Activated T-helper 1 cell treated with anti-CD3 and anti-CD28 coated beads, Interleukin-12 subunit alpha, Interleukin-12 subunit beta, Interleukin-2, Interleukin-4 antibody, amounts not matched to agents 30 ng/mL and 10 ng/mL and 1 ng/mL, durations not matched to agents 14 hours and 24 hours and 36 hours (primary cell): Measurements from ENCODE around the gene STAC2. TPM values are rescaled to one million over a fixed set of nuclear protein-coding genes. Genes with fewer than 3 reads are reported as not detected.

Source experiments
- DNase-seq: peaks from one replicate; pipeline ENCODE4 v3.0.0; 2021; ENCODE audit warnings: low spot score
- H3K27ac Mint-ChIP-seq: one replicate; pipeline ENCODE4 v1.8.0; 2021; ENCODE audit warnings: mild to moderate bottlenecking, mixed read lengths
- H3K27me3 Mint-ChIP-seq: one replicate; pipeline ENCODE4 v1.8.0; 2022; ENCODE audit warnings: mild to moderate bottlenecking, moderate library complexity, mixed read lengths; ENCODE audit not compliant: insufficient read depth
- H3K36me3 Mint-ChIP-seq: one replicate; pipeline ENCODE4 v1.8.0; 2021; ENCODE audit warnings: low read depth, mixed read lengths
- H3K4me1 Mint-ChIP-seq: one replicate; pipeline ENCODE4 v1.8.0; 2021; ENCODE audit warnings: low read depth, mixed read lengths
- H3K4me3 Mint-ChIP-seq: one replicate; pipeline ENCODE4 v1.8.0; 2021; ENCODE audit warnings: mild to moderate bottlenecking, moderate library complexity, mixed read lengths
- H3K9me3 Mint-ChIP-seq: one replicate; pipeline ENCODE4 v1.8.0; 2021; ENCODE audit warnings: mixed read lengths
- intact Hi-C: fragments of 100-400 bp; cut with micrococcal nuclease; formaldehyde crosslinking; loops from one replicate; pipeline ENCODE4 v1.15.1; 2024
- total RNA-seq: library from RNA; stranded (reverse); gene quantifications from 2 replicates; pipeline ENCODE4 v1.2.3, GENCODE V29; 2022

The STAC2 gene
- total RNA-seq, 1 donor from 2014 or later: 0.08 TPM

DNA sequence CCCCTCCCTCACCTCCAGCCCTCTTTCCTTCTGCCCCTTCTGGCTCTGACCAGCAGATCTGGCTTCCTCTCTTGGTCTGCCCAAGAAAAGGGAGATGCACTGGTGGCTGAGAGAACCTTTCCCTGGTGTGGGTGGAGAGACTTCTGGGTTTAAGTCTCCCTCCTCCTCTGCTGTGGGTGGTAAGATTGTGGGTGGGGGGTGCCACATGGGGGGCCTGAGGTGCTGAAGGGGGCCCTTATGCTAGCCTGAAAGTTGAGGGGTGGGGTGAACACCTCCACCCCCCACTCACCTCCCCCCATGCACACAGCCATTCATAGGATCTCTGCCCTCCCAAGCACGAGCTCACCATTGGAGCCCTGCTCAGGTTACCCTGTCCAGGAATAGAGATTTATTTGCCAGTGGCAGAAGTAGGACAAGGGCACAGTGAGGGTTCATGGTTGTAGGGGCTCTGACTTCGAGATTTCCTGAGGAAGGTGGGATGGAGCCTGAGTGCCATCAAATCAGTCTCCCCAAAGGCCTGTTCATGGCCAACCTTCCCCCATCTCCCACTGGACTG, 1.7 kb upstream of the STAC2 start:
- Mint-ChIP-seq H3K4me3 (no peak overlapping the region), H3K27me3 (peaks cover 36% of the 10 kb centered on the region), H3K9me3 (no peaks in the 10 kb centered on the region), H3K27ac (no peak overlapping the region), H3K4me1 (peaks cover 13% of the 10 kb centered on the region), H3K36me3 (no peaks in the 10 kb centered on the region)
- intact Hi-C loops: no loop called here
- no peak for DNase-seq

- H3K27me3 Mint-ChIP-seq: peaks cover 36% of the 10 kb centered on the region
- intact Hi-C loops: no loop called here
Observed at GRCh38 chr17:39225959-39226683, 376 bp upstream of the STAC2 start.

GRCh38 chr17:39224778-39225307, 902 bp downstream of the STAC2 start:
- Mint-ChIP-seq H3K9me3 (no peaks in the 10 kb centered on the region), H3K4me3 (peak overlapping the region; percentile 30), H3K27me3 (peaks cover 36% of the 10 kb centered on the region), H3K27ac (no peak overlapping the region), H3K4me1 (peaks cover 5% of the 10 kb centered on the region), H3K36me3 (no peaks in the 10 kb centered on the region)
- intact Hi-C loops: no loop called here
- DNase-seq: no peak

More at GRCh38 chr17:39225959-39226683, 376 bp upstream of the STAC2 start:
- peak overlapping the region; percentile 58 for H3K4me3 Mint-ChIP-seq
- no peaks in the 10 kb centered on the region for H3K36me3 Mint-ChIP-seq
- H3K4me1 Mint-ChIP-seq: peaks cover 5% of the 10 kb centered on the region
- no peak overlapping the region for H3K27ac Mint-ChIP-seq
- no peaks in the 10 kb centered on the region for H3K9me3 Mint-ChIP-seq
- no peak for DNase-seq

GRCh38 chr17:39223907-39224777, 1.6 kb downstream of the STAC2 start:
- H3K4me3 Mint-ChIP-seq: no peak overlapping the region
- H3K9me3 Mint-ChIP-seq: no peaks in the 10 kb centered on the region
- H3K36me3 Mint-ChIP-seq: no peaks in the 10 kb centered on the region
- no peak for DNase-seq
- peaks cover 42% of the 10 kb centered on the region for H3K27me3 Mint-ChIP-seq
- intact Hi-C loops: no loop called here
- no peak overlapping the region for H3K27ac Mint-ChIP-seq
- peaks cover 5% of the 10 kb centered on the region for H3K4me1 Mint-ChIP-seq

DNA sequence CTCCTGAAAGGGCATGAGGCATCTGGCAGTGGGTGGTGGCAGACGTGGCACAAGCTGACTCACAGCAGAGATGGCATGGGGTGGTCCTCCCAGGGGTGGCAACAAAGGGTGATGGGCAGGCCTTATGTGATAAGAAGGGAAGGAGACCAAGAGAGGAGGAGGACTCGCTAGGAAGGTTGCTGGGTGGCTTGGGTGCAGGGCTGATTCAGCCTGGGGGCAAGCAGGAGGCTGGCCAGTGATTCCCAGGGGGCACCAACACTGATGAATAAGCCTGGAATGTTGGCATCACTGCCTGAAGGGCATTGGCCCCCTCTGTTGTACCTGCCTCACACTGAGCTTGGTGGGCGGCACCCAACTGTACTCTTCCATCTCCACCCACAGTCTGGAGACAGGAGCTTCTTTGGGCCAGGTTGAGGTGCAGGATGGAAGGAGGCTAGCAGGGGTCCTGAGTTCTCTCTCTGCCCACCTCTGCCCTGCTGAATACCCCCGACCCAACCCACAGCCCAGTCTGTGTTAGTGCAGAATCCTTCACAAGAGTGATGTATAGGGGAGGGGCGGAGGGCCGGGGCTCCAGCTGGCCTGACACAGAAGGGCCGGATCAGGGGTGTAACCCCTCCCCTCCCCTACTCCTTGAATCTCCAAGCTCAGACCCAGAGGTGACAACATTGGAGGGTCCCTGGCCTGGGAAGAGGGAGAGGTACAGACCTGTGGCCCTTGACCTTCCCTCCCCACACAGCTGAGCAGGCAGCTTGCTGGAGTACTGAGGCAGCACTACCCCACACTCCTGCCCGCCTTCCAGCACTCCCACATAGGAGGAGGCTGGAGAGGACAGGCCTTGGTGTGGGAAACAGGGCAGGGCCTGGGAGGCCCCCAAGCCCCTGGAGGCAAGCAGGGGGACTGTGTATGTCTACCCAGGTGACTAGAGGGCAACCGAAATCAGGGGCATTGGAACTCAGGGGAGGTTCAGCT, 2.6 kb downstream of the STAC2 start:
- no peak for DNase-seq
- peaks cover 47% of the 10 kb centered on the region for H3K27me3 Mint-ChIP-seq
- intact Hi-C loops: no loop called here
- H3K27ac Mint-ChIP-seq: no peak overlapping the region
- H3K36me3 Mint-ChIP-seq: no peaks in the 10 kb centered on the region
- no peak overlapping the region for H3K4me3 Mint-ChIP-seq
- H3K4me1 Mint-ChIP-seq: peaks cover 5% of the 10 kb centered on the region
- H3K9me3 Mint-ChIP-seq: no peaks in the 10 kb centered on the region

GRCh38 chr17:39222151-39222550, 3.6 kb downstream of the STAC2 start:
- Mint-ChIP-seq H3K4me3 (no peak overlapping the region), H3K4me1 (peaks cover 5% of the 10 kb centered on the region), H3K9me3 (no peaks in the 10 kb centered on the region), H3K27ac (no peak overlapping the region), H3K36me3 (no peaks in the 10 kb centered on the region), H3K27me3 (peaks cover 49% of the 10 kb centered on the region)
- DNase-seq: no peak
- intact Hi-C loops: no loop called here

DNA sequence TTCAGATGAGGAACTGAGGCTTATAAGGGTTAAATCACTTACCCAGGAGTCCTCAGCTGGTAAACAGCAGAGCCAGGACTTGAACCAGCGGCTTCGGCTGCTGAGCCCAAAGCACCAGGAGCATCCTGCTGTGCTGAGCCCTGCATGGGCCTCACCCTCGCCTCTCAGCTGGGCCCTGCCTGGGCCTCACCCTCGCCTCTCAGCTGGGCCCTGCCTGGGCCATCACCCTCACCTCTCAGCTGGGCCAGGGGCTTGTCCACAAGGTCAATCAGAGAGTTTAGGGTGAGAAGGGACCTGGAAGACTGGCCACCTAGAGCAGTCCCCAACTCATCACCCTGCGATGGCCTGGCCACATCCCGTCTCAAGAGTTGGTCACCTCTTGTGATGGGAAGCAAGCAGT, 4.2 kb downstream of the STAC2 start:
- Mint-ChIP-seq H3K27ac (no peak overlapping the region), H3K4me1 (peaks cover 5% of the 10 kb centered on the region), H3K4me3 (no peak overlapping the region), H3K27me3 (peaks cover 49% of the 10 kb centered on the region), H3K9me3 (no peaks in the 10 kb centered on the region), H3K36me3 (no peaks in the 10 kb centered on the region)
- no peak for DNase-seq
- intact Hi-C loops: no loop called here

DNA sequence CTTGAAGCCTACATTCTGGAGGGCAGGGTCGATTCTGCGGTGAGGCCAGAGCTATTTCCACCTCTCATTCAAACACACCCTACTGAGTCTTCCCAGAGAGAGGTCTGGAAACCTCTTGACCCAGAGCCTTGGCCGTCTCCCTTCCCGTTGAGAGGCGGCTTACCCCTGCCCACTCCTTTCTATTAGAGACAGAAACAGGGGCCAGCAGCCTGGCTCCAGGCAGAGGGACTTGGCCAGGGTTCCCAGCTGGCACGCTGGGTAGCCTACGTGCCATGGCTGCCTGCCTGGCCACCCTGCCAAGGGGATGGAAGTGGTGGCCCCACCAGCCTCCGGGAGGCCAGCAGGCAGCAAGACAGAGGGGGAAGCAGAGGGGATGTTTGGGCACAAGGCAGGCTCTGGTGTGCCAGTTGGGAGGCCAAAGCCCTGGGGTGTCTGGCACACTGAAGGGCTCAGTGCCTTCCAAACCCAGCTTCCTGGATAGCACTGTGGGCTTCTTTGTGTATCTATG, 6.0 kb downstream of the STAC2 start:
- Mint-ChIP-seq H3K4me1 (no peaks in the 10 kb centered on the region), H3K27me3 (peaks cover 48% of the 10 kb centered on the region), H3K9me3 (no peaks in the 10 kb centered on the region), H3K36me3 (no peaks in the 10 kb centered on the region), H3K27ac (no peak overlapping the region), H3K4me3 (no peak overlapping the region)
- no peak for DNase-seq
- intact Hi-C loops: no loop called here

- intact Hi-C loops: no loop called here
- no peaks in the 10 kb centered on the region for H3K9me3 Mint-ChIP-seq
- H3K4me3 Mint-ChIP-seq: no peak overlapping the region
- peaks cover 43% of the 10 kb centered on the region for H3K27me3 Mint-ChIP-seq
- H3K36me3 Mint-ChIP-seq: no peaks in the 10 kb centered on the region
- no peak for DNase-seq
- no peaks in the 10 kb centered on the region for H3K4me1 Mint-ChIP-seq
- H3K27ac Mint-ChIP-seq: no peak overlapping the region
Observed at GRCh38 chr17:39218906-39219305, 6.8 kb downstream of the STAC2 start.

- no peak overlapping the region for H3K27ac Mint-ChIP-seq
- no peaks in the 10 kb centered on the region for H3K4me1 Mint-ChIP-seq
- no peak for DNase-seq
- intact Hi-C loops: no loop called here
- H3K27me3 Mint-ChIP-seq: peaks cover 35% of the 10 kb centered on the region
- H3K36me3 Mint-ChIP-seq: no peaks in the 10 kb centered on the region
- no peaks in the 10 kb centered on the region for H3K9me3 Mint-ChIP-seq
- H3K4me3 Mint-ChIP-seq: no peak overlapping the region
Observed at GRCh38 chr17:39217734-39218369, 7.9 kb downstream of the STAC2 start.

- no peak for DNase-seq
- Mint-ChIP-seq H3K27ac (no peak overlapping the region), H3K4me1 (peaks cover 8% of the 10 kb centered on the region), H3K36me3 (no peaks in the 10 kb centered on the region), H3K4me3 (no peak overlapping the region), H3K27me3 (peaks cover 29% of the 10 kb centered on the region), H3K9me3 (no peaks in the 10 kb centered on the region)
- intact Hi-C loops: no loop called here
Observed at GRCh38 chr17:39213852-39214251, 11.9 kb downstream of the STAC2 start.
